DND-41 (cell line): ENCODE measurements around the gene CD200R1L.

Source experiments
- ATAC-seq: fragments of 200-7000 bp; cut with Tn5 transposase; 3 replicates; pipeline ENCODE4 v1.9.1; 2021; ENCODE audit warnings: low read depth; ENCODE audit not compliant: insufficient read depth
- DNase-seq: peaks from one replicate; pipeline ENCODE4 v3.0.0-alpha.2; 2020
- H2AFZ ChIP-seq: 2 replicates; pipeline ENCODE4 v1.6.0; 2012; ENCODE audit warnings: low read depth, low read length
- H3K27ac ChIP-seq: 2 replicates; pipeline ENCODE4 v1.5.1; 2012; ENCODE audit warnings: low read length, inconsistent platforms
- H3K27me3 ChIP-seq: fragments of 200-600 bp; sonication (generic); 2 replicates; pipeline ENCODE4 v1.6.0; 2012; ENCODE audit warnings: low read length, mild to moderate bottlenecking, inconsistent platforms; ENCODE audit not compliant: insufficient read depth, poor library complexity
- H3K36me3 ChIP-seq: 2 replicates; pipeline ENCODE4 v1.5.1; 2012; ENCODE audit warnings: low read length, inconsistent platforms; ENCODE audit not compliant: insufficient read depth
- H3K4me1 ChIP-seq: 2 replicates; pipeline ENCODE4 v1.5.1; 2012; ENCODE audit warnings: mild to moderate bottlenecking, low read length; ENCODE audit not compliant: insufficient read depth
- H3K4me2 ChIP-seq: 2 replicates; pipeline ENCODE4 v1.6.0; 2012; ENCODE audit warnings: mild to moderate bottlenecking, moderate library complexity, low read length, inconsistent platforms; ENCODE audit not compliant: insufficient read depth
- H3K4me3 ChIP-seq, 2 experiments: fragments of 200-600 bp in 1 of 2; shearing (Covaris generic) in 1 of 2; 2 replicates each; pipeline ENCODE4 v1.5.1; 2012 to 2016; ENCODE audit warnings: inconsistent platforms in 2 of 2, low read length in 2 of 2, mild to moderate bottlenecking in 2 of 2, low read depth in 1 of 2, moderate library complexity in 1 of 2
- H3K79me2 ChIP-seq: 2 replicates; pipeline ENCODE4 v1.6.0; 2012; ENCODE audit warnings: low read length, inconsistent platforms; ENCODE audit not compliant: insufficient read depth
- H3K9ac ChIP-seq: 2 replicates; pipeline ENCODE4 v1.6.0; 2012; ENCODE audit warnings: low read depth, mild to moderate bottlenecking, inconsistent platforms, low read length, moderate library complexity
- H3K9me3 ChIP-seq: 2 replicates; pipeline ENCODE4 v1.5.1; 2012; ENCODE audit warnings: low read length, moderate library complexity, mild to moderate bottlenecking, inconsistent platforms; ENCODE audit not compliant: insufficient read depth, severe bottlenecking
- H4K20me1 ChIP-seq: 2 replicates; pipeline ENCODE4 v1.6.0; 2012; ENCODE audit warnings: low read length; ENCODE audit not compliant: insufficient read depth
- CTCF ChIP-seq: IDR thresholded peaks from 2 replicates; pipeline ENCODE4 v1.5.1; 2012; ENCODE audit warnings: borderline replicate concordance, low read length, moderate library complexity, mild to moderate bottlenecking; ENCODE audit not compliant: poor library complexity, severe bottlenecking; ENCODE audit errors: extremely low read depth
- EZH2 ChIP-seq: IDR thresholded peaks from 3 replicates; pipeline ENCODE4 v1.6.1; 2012; ENCODE audit warnings: borderline replicate concordance, low read depth, mild to moderate bottlenecking, moderate library complexity, low read length, inconsistent platforms; ENCODE audit not compliant: severe bottlenecking

Gene CD200R1L

GRCh38 chr3:112775011-112775742 lies 71.5 kb downstream of the CD200R1L start:
- no peaks in the 10 kb centered on the region for H3K9me3 ChIP-seq
- H3K79me2 ChIP-seq = no peaks in the 10 kb centered on the region
- no peak overlapping the region for H3K9ac ChIP-seq
- H3K27ac ChIP-seq = no peak overlapping the region
- H3K36me3 ChIP-seq = no peaks in the 10 kb centered on the region
- DNase-seq (no peak), ATAC-seq (no peak)
- no peaks in the 10 kb centered on the region for H3K27me3 ChIP-seq
- no peak overlapping the region for H3K4me2 ChIP-seq
- H2AFZ ChIP-seq = no peak overlapping the region
- TF ChIP-seq EZH2 (no peak), CTCF (no peak)
- no peaks in the 10 kb centered on the region for H3K4me1 ChIP-seq
- H4K20me1 ChIP-seq = no peaks in the 10 kb centered on the region
- no peak overlapping the region for H3K4me3 ChIP-seq

GRCh38 chr3:112774293-112774926 lies 72.3 kb downstream of the CD200R1L start:
- H3K4me1 ChIP-seq = no peaks in the 10 kb centered on the region
- H3K79me2 ChIP-seq = no peaks in the 10 kb centered on the region
- no peak overlapping the region for H3K4me3 ChIP-seq
- H3K9ac ChIP-seq = no peak overlapping the region
- H3K36me3 ChIP-seq = no peaks in the 10 kb centered on the region
- H3K27ac ChIP-seq = no peak overlapping the region
- ATAC-seq (no peak), DNase-seq (no peak)
- H3K4me2 ChIP-seq = no peak overlapping the region
- H2AFZ ChIP-seq = no peak overlapping the region
- no peaks in the 10 kb centered on the region for H3K27me3 ChIP-seq
- TF ChIP-seq CTCF (no peak), EZH2 (no peak)
- H4K20me1 ChIP-seq = no peaks in the 10 kb centered on the region
- H3K9me3 ChIP-seq = no peaks in the 10 kb centered on the region

- no peak overlapping the region for H3K27ac ChIP-seq
- no peak overlapping the region for H2AFZ ChIP-seq
- H3K36me3 ChIP-seq = no peaks in the 10 kb centered on the region
- ATAC-seq (no peak), DNase-seq (no peak)
- no peak overlapping the region for H3K4me2 ChIP-seq
- no peaks in the 10 kb centered on the region for H4K20me1 ChIP-seq
- no peaks in the 10 kb centered on the region for H3K27me3 ChIP-seq
- H3K9ac ChIP-seq = no peak overlapping the region
- no peaks in the 10 kb centered on the region for H3K9me3 ChIP-seq
- no peak for TF ChIP-seq EZH2
- no peak for TF ChIP-seq CTCF
- no peaks in the 10 kb centered on the region for H3K4me1 ChIP-seq
- H3K4me3 ChIP-seq = no peak overlapping the region
- H3K79me2 ChIP-seq = no peaks in the 10 kb centered on the region
Measured at GRCh38 chr3:112773864-112774263, 72.8 kb downstream of the CD200R1L start.
